ENCODE results near the gene TRAPPC11.

TRAPPC11 gene

DNA sequence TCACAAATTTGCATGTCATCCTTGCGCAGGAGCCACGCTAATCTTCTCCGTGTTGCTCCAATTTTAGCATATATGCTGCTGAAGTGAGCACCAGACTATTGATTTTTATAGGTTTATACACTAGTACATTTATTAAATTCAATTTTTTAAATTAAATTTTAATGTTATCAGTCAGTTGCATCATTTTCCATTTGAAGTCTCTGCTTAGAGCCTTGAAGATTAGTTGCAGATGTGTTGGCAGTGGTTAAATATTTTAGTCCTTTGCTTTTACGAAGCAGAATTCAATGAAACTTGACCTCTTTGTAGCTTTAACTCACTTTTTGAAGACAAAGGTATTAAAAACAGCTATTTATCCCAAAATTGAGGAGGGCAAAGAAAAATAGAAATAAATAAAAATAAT, 16.5 kb downstream of the TRAPPC11 start:
- Histone ChIP-seq H3K9me3 (ENCODE audit: insufficient read depth, low read length) (no peaks in the 10 kb centered on the region), H3K27ac (ENCODE audit: low read depth, low read length) (no peak overlapping the region), H3K4me3 (ENCODE audit: insufficient read depth, low read length, poor library complexity, severe bottlenecking) (no peak overlapping the region), H3F3A (ENCODE audit: insufficient read depth) (no peaks in the 10 kb centered on the region), H3K27me3 (ENCODE audit: low read length) (no peaks in the 10 kb centered on the region), H3K36me3 (ENCODE audit: low read length) (peaks cover 32% of the 10 kb centered on the region; the same call in 1 of the 2 replicates), H2AFZ (ENCODE audit: low read depth, low read length, severe bottlenecking) (no peak overlapping the region), H3K79me2 (ENCODE audit: insufficient read depth, low read length) (no peaks in the 10 kb centered on the region), H3K4me2 (ENCODE audit: low read depth, low read length, poor library complexity, severe bottlenecking) (no peak overlapping the region), H3K9ac (ENCODE audit: low read length) (no peak overlapping the region), H4K20me1 (ENCODE audit: low read depth, low read length) (no peaks in the 10 kb centered on the region), H3K9me2 (replicated peaks; ENCODE audit: insufficient read depth, low read length) (no peaks in the 10 kb centered on the region)
- no peak for TF ChIP-seq CTCF (IDR thresholded peaks at IDR 0.05; ENCODE audit: insufficient read depth, low read length, poor library complexity, severe bottlenecking)
- no peak for TF ChIP-seq EZH2phosphoT487 (conservative IDR thresholded peaks at IDR 0.05; ENCODE audit: low read length)

GRCh38 chr4:183681119-183681518, 22.0 kb downstream of the TRAPPC11 start:
- Histone ChIP-seq H3K9me3 (ENCODE audit: insufficient read depth, low read length) (no peaks in the 10 kb centered on the region), H3K9ac (ENCODE audit: low read length) (no peak overlapping the region), H2AFZ (ENCODE audit: low read depth, low read length, severe bottlenecking) (no peak overlapping the region), H3K27me3 (ENCODE audit: low read length) (no peaks in the 10 kb centered on the region), H3K36me3 (ENCODE audit: low read length) (peaks cover 37% of the 10 kb centered on the region; the same call in 1 of the 2 replicates), H3K27ac (ENCODE audit: low read depth, low read length) (no peak overlapping the region), H3F3A (ENCODE audit: insufficient read depth) (no peaks in the 10 kb centered on the region), H3K4me2 (ENCODE audit: low read depth, low read length, poor library complexity, severe bottlenecking) (no peak overlapping the region), H3K79me2 (ENCODE audit: insufficient read depth, low read length) (no peaks in the 10 kb centered on the region), H4K20me1 (ENCODE audit: low read depth, low read length) (no peaks in the 10 kb centered on the region), H3K9me2 (replicated peaks; ENCODE audit: insufficient read depth, low read length) (no peaks in the 10 kb centered on the region), H3K4me3 (ENCODE audit: insufficient read depth, low read length, poor library complexity, severe bottlenecking) (no peak overlapping the region)
- TF ChIP-seq CTCF (IDR thresholded peaks at IDR 0.05; ENCODE audit: insufficient read depth, low read length, poor library complexity, severe bottlenecking) (no peak), EZH2phosphoT487 (conservative IDR thresholded peaks at IDR 0.05; ENCODE audit: low read length) (no peak)

GRCh38 chr4:183686461-183686860, 27.4 kb downstream of the TRAPPC11 start:
- Histone ChIP-seq H3F3A (ENCODE audit: insufficient read depth) (no peaks in the 10 kb centered on the region), H3K36me3 (ENCODE audit: low read length) (peaks cover 19% of the 10 kb centered on the region; the same call in 1 of the 2 replicates), H3K27ac (ENCODE audit: low read depth, low read length) (no peak overlapping the region), H3K27me3 (ENCODE audit: low read length) (no peaks in the 10 kb centered on the region), H3K79me2 (ENCODE audit: insufficient read depth, low read length) (no peaks in the 10 kb centered on the region), H3K4me3 (ENCODE audit: insufficient read depth, low read length, poor library complexity, severe bottlenecking) (no peak overlapping the region), H3K9me2 (replicated peaks; ENCODE audit: insufficient read depth, low read length) (no peaks in the 10 kb centered on the region), H3K9me3 (ENCODE audit: insufficient read depth, low read length) (no peaks in the 10 kb centered on the region), H3K9ac (ENCODE audit: low read length) (no peak overlapping the region), H3K4me2 (ENCODE audit: low read depth, low read length, poor library complexity, severe bottlenecking) (no peak overlapping the region), H4K20me1 (ENCODE audit: low read depth, low read length) (no peaks in the 10 kb centered on the region), H2AFZ (ENCODE audit: low read depth, low read length, severe bottlenecking) (no peak overlapping the region)
- TF ChIP-seq CTCF (IDR thresholded peaks at IDR 0.05; ENCODE audit: insufficient read depth, low read length, poor library complexity, severe bottlenecking) (no peak), EZH2phosphoT487 (conservative IDR thresholded peaks at IDR 0.05; ENCODE audit: low read length) (no peak)

Data from SU-DHL-6 (cell line).